DOHH2 (cell line): ENCODE measurements around the gene LRCH1.

ENCODE experiments used
- EZH2phosphoT487 ChIP-seq: fragments of 200-600 bp; sonication (generic); IDR thresholded peaks from 2 replicates; pipeline ENCODE4 v1.6.1; 2017; ENCODE audit warnings: borderline replicate concordance, mild to moderate bottlenecking, antibody characterized with exemption, low read length, moderate library complexity, mixed read lengths
- TF ChIP-seq, protein P1 (sequence below): fragments of 200-600 bp; sonication (generic); IDR thresholded peaks from one replicate; pipeline ENCODE4 v1.5.1; 2014; ENCODE audit warnings: antibody characterized with exemption, mild to moderate bottlenecking, low read depth, low read length; ENCODE audit not compliant: poor library complexity, severe bottlenecking

- TF ChIP-seq, protein P1, sequence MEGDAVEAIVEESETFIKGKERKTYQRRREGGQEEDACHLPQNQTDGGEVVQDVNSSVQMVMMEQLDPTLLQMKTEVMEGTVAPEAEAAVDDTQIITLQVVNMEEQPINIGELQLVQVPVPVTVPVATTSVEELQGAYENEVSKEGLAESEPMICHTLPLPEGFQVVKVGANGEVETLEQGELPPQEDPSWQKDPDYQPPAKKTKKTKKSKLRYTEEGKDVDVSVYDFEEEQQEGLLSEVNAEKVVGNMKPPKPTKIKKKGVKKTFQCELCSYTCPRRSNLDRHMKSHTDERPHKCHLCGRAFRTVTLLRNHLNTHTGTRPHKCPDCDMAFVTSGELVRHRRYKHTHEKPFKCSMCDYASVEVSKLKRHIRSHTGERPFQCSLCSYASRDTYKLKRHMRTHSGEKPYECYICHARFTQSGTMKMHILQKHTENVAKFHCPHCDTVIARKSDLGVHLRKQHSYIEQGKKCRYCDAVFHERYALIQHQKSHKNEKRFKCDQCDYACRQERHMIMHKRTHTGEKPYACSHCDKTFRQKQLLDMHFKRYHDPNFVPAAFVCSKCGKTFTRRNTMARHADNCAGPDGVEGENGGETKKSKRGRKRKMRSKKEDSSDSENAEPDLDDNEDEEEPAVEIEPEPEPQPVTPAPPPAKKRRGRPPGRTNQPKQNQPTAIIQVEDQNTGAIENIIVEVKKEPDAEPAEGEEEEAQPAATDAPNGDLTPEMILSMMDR, result no peak
- TF ChIP-seq EZH2phosphoT487, result no peak
Observed at GRCh38 chr13:46595885-46596275, 42.9 kb downstream of the LRCH1 start.
